ENCODE measurements around the gene TNNI2.

TNNI2 gene

DNA sequence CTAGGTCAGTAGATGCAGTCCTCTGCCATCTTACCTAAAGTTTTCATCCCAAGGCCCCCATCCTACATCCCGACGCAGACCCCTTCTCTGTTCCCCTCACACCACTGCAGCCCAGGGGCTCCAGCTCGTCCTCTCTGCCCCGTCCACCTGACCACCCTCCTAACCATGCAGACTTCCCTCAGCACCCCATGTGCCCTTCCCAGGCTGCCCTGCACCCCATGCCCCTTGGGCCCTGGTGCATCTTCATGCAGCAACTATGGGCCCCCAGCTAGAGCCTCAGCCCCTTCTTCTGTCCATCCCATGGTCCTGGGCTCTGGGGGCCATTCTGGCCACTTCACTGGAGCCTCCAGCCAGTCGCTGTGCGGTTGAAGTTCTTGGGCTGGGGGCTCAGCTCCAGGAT is 50.0 kb downstream of the TNNI2 start:
- no peak for DNase-seq (ENCODE audit: low read depth)

- DNase-seq (ENCODE audit: low read depth): no peak
Measured at GRCh38 chr11:1889224-1889930, 50.6 kb downstream of the TNNI2 start.

DNA sequence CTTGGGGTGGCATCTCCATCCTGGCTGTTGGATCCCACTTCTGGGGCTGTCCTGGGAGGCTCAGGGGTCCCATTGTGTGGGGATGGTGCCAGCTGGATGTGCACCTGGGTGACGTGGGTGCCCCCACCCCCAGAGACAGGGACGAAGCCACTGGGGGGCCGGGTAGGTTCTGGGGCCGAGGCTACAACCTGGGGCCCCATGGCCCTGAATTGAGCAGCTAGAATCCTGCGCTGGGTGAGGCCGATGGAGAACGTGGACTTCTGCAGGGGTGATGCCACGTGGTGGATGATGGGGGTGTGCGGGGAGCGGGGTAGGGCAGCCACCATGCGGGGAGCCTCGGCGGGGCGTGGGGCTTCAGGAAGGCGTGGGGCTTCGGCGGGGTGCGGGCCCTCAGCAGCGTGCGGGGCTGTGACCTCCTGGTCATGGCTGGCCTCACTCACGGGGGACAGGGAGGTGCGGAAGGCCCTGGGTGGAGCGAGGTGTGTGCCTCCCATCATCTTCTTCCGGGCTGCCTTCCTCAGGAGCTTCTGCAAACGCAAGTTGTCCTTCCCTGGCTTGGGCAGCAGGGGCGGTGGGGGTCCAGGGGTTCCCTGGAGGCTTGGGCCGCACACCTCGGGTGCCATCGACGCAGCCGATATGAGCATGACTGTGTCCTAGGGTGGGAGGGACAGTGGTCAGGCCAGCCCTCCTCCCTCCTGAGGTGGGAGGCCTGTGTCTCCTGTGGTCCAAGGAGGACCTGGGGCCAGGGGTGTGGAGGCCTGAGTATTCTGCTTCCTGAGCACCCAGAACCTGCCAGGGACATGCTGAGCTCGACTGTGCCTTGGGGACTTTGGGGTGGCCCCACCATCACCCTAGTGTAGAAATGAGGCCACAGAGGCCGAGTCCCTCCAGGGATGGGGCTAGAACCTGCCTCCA is 51.4 kb downstream of the TNNI2 start:
- no peak for DNase-seq (ENCODE audit: low read depth)

All from fibroblast of gingiva (primary cell).